RWPE2 (cell line): ENCODE measurements around the gene AGTR1.

Experiments
- ATAC-seq: fragments of 200-7000 bp; cut with Tn5 transposase; 3 replicates; pipeline ENCODE4 v1.9.1; 2021; ENCODE audit warnings: low read depth
- DNase-seq: peaks from one replicate; pipeline ENCODE4 v3.0.0-alpha.2; 2020; ENCODE audit warnings: low spot score
- H3K27ac ChIP-seq: fragments of 450-650 bp; 2 replicates; pipeline ENCODE4 v1.5.1; 2017; ENCODE audit warnings: mild to moderate bottlenecking; ENCODE audit not compliant: poor library complexity, severe bottlenecking
- H3K27me3 ChIP-seq: fragments of 250-450 bp; sonication (Bioruptor Pico); 2 replicates; pipeline ENCODE4 v1.5.1; 2021; ENCODE audit warnings: mild to moderate bottlenecking, moderate library complexity; ENCODE audit not compliant: insufficient read depth, poor library complexity, severe bottlenecking
- H3K36me3 ChIP-seq: fragments of 250-450 bp; sonication (Bioruptor Pico); 2 replicates; pipeline ENCODE4 v1.5.1; 2020; ENCODE audit warnings: low read depth, mild to moderate bottlenecking, moderate library complexity
- H3K4me1 ChIP-seq: fragments of 250-450 bp; sonication (Bioruptor Pico); 2 replicates; pipeline ENCODE4 v1.5.1; 2021; ENCODE audit warnings: mild to moderate bottlenecking, moderate library complexity; ENCODE audit not compliant: insufficient read depth, poor library complexity, severe bottlenecking
- H3K4me3 ChIP-seq: fragments of 250-450 bp; sonication (Bioruptor Pico); 2 replicates; pipeline ENCODE4 v1.5.1; 2021; ENCODE audit warnings: mild to moderate bottlenecking, moderate library complexity; ENCODE audit not compliant: severe bottlenecking
- H3K9me3 ChIP-seq: fragments of 250-450 bp; sonication (Bioruptor Pico); 2 replicates; pipeline ENCODE4 v1.5.1; 2021; ENCODE audit warnings: mild to moderate bottlenecking, moderate library complexity; ENCODE audit not compliant: severe bottlenecking
- CTCF ChIP-seq: fragments of 450-650 bp; IDR thresholded peaks from one replicate; pipeline ENCODE4 v1.5.1; 2017; ENCODE audit warnings: mild to moderate bottlenecking, moderate library complexity; ENCODE audit not compliant: poor library complexity, severe bottlenecking

The AGTR1 gene

DNA sequence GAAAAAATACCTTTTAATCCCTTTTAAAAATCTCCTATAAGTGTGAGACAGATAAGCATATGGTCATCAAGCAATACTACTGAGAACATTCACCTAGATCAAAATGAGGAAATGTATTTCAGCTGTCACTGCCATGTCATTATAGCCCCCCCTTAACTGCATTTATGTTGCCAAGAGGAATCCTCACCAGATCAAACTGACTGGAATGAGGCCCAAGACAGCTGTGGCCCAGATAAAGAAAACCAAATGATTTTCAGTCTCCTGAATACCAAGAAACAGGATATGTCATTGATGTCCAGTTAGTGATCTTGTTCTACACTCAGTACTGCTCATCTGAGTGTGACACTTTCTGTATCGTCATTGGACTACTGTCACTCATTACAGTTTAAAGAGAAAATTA, 94.8 kb downstream of the AGTR1 start:
- TF ChIP-seq CTCF, result no peak
- ATAC-seq (no peak), DNase-seq (no peak)
- Histone ChIP-seq H3K4me3 (no peak overlapping the region), H3K4me1 (no peaks in the 10 kb centered on the region), H3K36me3 (no peaks in the 10 kb centered on the region), H3K27me3 (peaks cover 5% of the 10 kb centered on the region), H3K27ac (no peak overlapping the region), H3K9me3 (no peaks in the 10 kb centered on the region)
